Sigmoid colon (tissue), 7 donors: ENCODE results near the gene ZNF385A. TPM values are rescaled to one million over a fixed set of nuclear protein-coding genes. Genes with fewer than 3 reads are reported as not detected.
A peak's percentile ranks its signal among the peaks of the same experiment; 100 is the strongest.

Experiments used
- DNase-seq: peaks from one replicate; pipeline ENCODE4 v3.0.0-alpha.2; 2019
- H3K27ac ChIP-seq, 4 donors: fragments of 200-600 bp; sonication (generic); one replicate each; pipeline ENCODE4 v1.5.1; 2016 to 2019; ENCODE audit warnings: mild to moderate bottlenecking in 1 of 4
- H3K27me3 ChIP-seq, 3 donors: fragments of 200-600 bp; sonication (generic); one replicate each; pipeline ENCODE4 v1.5.1; 2019; ENCODE audit warnings: mild to moderate bottlenecking in 1 of 3
- H3K36me3 ChIP-seq, 4 donors: fragments of 200-600 bp; sonication (generic); one replicate each; pipeline ENCODE4 v1.5.1; 2016 to 2019
- H3K4me1 ChIP-seq, 4 donors: fragments of 200-600 bp; sonication (generic); one replicate each; pipeline ENCODE4 v1.5.1; 2017 to 2019
- H3K4me3 ChIP-seq, 4 donors: fragments of 200-600 bp; sonication (generic); one replicate each; pipeline ENCODE4 v1.5.1; 2017 to 2019; ENCODE audit warnings: mild to moderate bottlenecking in 2 of 4, moderate library complexity in 1 of 4
- H3K9me3 ChIP-seq, 4 donors: fragments of 200-600 bp in 3 of 4; sonication (generic) in 3 of 4; one replicate each; pipeline versions ENCODE4 v1.5.1 to v1.6.1; 2013 to 2019
- EP300 ChIP-seq, 4 donors: sonication (generic); formaldehyde crosslinking; IDR thresholded peaks; one replicate each; pipeline ENCODE4 v1.6.1; 2017; ENCODE audit warnings: antibody characterized with exemption in 4 of 4
- POLR2A ChIP-seq, 2 donors: fragments of 450-650 bp; IDR thresholded peaks; one replicate each; pipeline ENCODE4 v1.6.1; 2016; ENCODE audit warnings: antibody characterized with exemption in 2 of 2, mild to moderate bottlenecking in 2 of 2, moderate library complexity in 2 of 2
- POLR2AphosphoS5 ChIP-seq, 4 donors: sonication (generic); formaldehyde crosslinking; IDR thresholded peaks; one replicate each; pipeline ENCODE4 v1.6.1; 2017; ENCODE audit warnings: antibody characterized with exemption in 4 of 4
- WGBS, 2 donors: extraction: QIAGEN DNeasy Blood & Tissue Kit; methylation state at CpG; one replicate each; pipeline ENCODE4 v1.1.7; 2013; 5-methylcytosine and 5-hydroxymethylcytosine counted together
- intact Hi-C: fragments of 100-400 bp; cut with DNase I; formaldehyde crosslinking; loops from one replicate; pipeline ENCODE4 v1.15.1; 2023
- polyA plus RNA-seq, 3 donors: library from polyadenylated mRNA; stranded (reverse); fragments of 200-250 nt; gene quantifications; one replicate each; pipeline ENCODE4 v1.2.3, GENCODE V29; 2013
- total RNA-seq, 4 donors: library from RNA; depleted of rRNA; stranded (reverse); fragments of >200 nt; gene quantifications; one replicate each; pipeline ENCODE4 v1.1.0, GENCODE V29; 2016
- TF ChIP-seq, protein P1 (sequence below), 4 experiments: fragments of 450-650 bp in 3 of 4; fragments of 200-600 bp in 1 of 4; IDR thresholded peaks; one replicate each; pipeline ENCODE4 v1.5.1; 2016 to 2019; ENCODE audit warnings: antibody characterized with exemption in 4 of 4, mild to moderate bottlenecking in 3 of 4, moderate library complexity in 2 of 4
- donor health status: healthy with polysubstance abuse.
- donor health status: Bipolar disorder and iron deficiency.
- donor health status: healthy.

ZNF385A gene
- total and polyA plus RNA-seq, 7 donors: 4.4 to 19.2 (median 8.4) TPM

DNA sequence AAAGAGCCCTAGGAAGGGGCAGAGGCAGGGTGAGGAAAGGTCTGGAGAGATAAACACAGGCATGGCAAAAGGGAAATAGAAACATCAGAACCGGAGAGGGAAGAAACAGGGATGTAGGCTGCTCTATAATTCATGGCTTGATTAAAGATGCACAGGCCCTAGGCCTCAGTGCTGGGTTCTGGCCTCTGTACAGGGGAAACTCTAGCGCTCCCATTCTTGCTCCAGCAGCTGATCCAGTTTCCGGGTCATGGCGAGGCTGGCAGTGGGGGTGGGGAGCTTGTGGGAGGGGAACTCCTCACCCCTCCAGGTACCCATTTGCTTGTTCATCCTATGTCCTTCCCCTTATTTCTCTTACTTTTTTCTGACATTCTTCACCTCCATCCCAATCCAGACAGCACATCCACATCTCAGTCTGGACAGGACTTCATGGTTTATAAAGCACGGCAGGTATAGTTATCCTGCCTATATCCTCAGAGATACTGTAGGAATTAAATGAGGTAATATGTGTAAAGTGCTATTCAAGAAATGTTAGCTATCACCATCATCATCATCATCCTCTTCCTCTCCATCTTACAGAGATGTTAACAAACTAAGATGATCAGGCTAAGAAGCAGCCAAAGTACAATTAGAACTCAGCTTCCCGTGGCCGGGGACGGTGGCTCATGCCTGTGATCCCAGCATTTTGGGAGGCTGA is 12.3 kb downstream of the ZNF385A start:
- DNase-seq: no peak
- H3K36me3 ChIP-seq: no peaks in the 10 kb centered on the region
- H3K4me1 ChIP-seq: peaks cover 0 to 48% (median 43%) of the 10 kb centered on the region in 4 donors
- no peaks in the 10 kb centered on the region for H3K27me3 ChIP-seq
- no peaks in the 10 kb centered on the region for H3K9me3 ChIP-seq
- no peak overlapping the region for H3K4me3 ChIP-seq
- intact Hi-C loops: loop anchor here (10.0 kb wide), 1 partner anchor 367 kb away; the partner anchor contains the start of genes HOXC8 and HOXC9
- TF ChIP-seq, protein P1, sequence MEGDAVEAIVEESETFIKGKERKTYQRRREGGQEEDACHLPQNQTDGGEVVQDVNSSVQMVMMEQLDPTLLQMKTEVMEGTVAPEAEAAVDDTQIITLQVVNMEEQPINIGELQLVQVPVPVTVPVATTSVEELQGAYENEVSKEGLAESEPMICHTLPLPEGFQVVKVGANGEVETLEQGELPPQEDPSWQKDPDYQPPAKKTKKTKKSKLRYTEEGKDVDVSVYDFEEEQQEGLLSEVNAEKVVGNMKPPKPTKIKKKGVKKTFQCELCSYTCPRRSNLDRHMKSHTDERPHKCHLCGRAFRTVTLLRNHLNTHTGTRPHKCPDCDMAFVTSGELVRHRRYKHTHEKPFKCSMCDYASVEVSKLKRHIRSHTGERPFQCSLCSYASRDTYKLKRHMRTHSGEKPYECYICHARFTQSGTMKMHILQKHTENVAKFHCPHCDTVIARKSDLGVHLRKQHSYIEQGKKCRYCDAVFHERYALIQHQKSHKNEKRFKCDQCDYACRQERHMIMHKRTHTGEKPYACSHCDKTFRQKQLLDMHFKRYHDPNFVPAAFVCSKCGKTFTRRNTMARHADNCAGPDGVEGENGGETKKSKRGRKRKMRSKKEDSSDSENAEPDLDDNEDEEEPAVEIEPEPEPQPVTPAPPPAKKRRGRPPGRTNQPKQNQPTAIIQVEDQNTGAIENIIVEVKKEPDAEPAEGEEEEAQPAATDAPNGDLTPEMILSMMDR (IDR thresholded peaks at IDR 0.05): no peak
- no peak for TF ChIP-seq POLR2AphosphoS5 (IDR thresholded peaks at IDR 0.05)
- peak overlapping the region; percentile 67 to 74 (median 70) for H3K27ac ChIP-seq
- 53 to 56% methylated on average over 8 of the region's 8 CpGs for WGBS, 2 donors

DNA sequence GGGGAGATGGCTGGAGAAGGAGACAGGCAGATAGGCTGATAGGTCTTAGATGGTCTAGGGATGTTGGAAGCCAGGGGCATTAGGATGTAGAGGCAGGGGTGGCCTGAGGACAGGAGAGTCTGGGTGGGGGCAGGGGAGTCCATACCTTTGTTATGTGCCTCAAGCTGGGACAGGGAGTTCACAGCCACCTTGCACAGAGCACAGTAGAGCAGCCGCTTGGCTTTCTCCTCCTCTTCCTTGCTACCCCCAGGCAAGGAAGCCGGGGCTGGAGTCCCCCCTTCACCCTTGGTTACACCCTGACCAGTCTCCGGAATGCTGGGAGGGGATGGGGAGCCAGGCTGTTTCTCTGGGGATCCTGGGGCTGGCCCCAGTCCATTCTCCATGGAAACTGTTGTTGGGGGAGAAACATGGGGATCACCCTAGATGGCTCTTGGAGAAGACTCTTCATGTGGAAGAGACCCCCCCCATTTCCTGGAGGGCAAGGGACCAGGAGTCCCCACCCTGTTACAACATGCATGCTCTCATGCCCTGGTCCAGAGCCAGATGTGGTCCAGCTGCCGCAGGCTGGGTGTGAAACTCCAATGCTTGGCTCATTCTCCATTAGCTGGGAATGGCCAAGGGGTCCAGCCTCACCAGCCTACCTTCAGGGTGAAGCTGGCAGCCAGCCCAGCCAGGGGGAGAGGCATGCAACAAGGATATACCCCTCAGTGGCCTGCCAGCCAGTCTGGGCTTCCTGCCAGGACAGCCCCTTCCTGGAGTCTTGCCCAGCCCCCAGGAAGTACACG is 13.0 kb downstream of the ZNF385A start:
- DNase-seq: peak; percentile 91
- WGBS, 2 donors: 51 to 59% methylated on average over 5 of the region's 5 CpGs
- Histone ChIP-seq H3K9me3 (no peaks in the 10 kb centered on the region), H3K27ac (peak overlapping the region; percentile 67 to 74 (median 70)), H3K4me3 (no peak overlapping the region), H3K4me1 (peaks cover 0 to 48% (median 42%) of the 10 kb centered on the region in 4 donors), H3K36me3 (no peaks in the 10 kb centered on the region), H3K27me3 (no peaks in the 10 kb centered on the region)
- TF ChIP-seq, protein P1 (IDR thresholded peaks at IDR 0.05): no peak
- peak in 3 of 4 donors; percentile 27 to 53 (median 47) for TF ChIP-seq POLR2AphosphoS5 (IDR thresholded peaks at IDR 0.05)
- no peak for TF ChIP-seq EP300 (IDR thresholded peaks at IDR 0.05)
- intact Hi-C loops: loop anchor here (10.0 kb wide), 1 partner anchor 367 kb away; the partner anchor contains the start of genes HOXC8 and HOXC9

DNA sequence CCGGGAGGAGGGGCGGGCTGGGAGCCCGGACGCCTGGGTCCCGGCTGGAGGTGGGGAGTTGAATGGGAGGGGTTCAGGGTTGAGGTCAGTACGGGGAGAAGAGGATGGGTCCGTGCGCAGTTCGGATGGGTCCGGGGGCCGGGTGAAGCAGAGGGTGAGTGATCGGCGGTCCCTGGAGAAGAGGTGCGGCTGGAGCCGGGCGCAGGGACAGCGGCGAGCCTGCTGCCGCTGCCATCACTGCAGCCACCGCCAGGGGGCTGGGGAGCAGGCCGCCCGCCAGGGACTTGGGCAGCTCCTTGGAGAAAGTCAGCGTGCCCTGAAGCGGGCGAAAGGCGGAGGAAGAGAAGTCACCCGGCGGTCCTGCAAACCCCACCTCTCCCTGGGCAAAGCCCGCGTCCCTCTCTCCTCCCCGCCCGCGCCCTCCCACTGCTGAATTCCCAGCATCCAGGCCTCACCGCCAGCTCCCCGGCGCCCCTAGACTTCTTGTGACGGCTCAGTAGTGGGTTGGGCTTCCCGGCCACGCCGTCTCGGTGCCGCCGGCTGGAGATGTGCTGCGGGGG is 14.3 kb downstream of the ZNF385A start:
- H3K4me3 ChIP-seq: peak overlapping the region; percentile 17 to 52 (median 46)
- peaks cover 0 to 48% (median 38%) of the 10 kb centered on the region in 4 donors for H3K4me1 ChIP-seq
- 13 to 57% methylated on average over 44 of the region's 44 CpGs for WGBS, 2 donors
- peak in 3 of 4 donors; percentile 34 to 68 (median 62) for TF ChIP-seq POLR2AphosphoS5 (IDR thresholded peaks at IDR 0.05)
- TF ChIP-seq EP300 (IDR thresholded peaks at IDR 0.05): no peak
- TF ChIP-seq POLR2A (IDR thresholded peaks at IDR 0.05): no peak
- TF ChIP-seq, protein P1 (IDR thresholded peaks at IDR 0.05): peak; percentile 91 to 98 (median 96)
- DNase-seq: peak; percentile 92
- no peaks in the 10 kb centered on the region for H3K9me3 ChIP-seq
- H3K27me3 ChIP-seq: no peaks in the 10 kb centered on the region
- peak overlapping the region; percentile 67 to 74 (median 70) for H3K27ac ChIP-seq
- intact Hi-C loops: loop anchor here (10.0 kb wide), 1 partner anchor 365 kb away; the partner anchor contains the start of genes HOXC8 and HOXC9
- no peaks in the 10 kb centered on the region for H3K36me3 ChIP-seq

DNA sequence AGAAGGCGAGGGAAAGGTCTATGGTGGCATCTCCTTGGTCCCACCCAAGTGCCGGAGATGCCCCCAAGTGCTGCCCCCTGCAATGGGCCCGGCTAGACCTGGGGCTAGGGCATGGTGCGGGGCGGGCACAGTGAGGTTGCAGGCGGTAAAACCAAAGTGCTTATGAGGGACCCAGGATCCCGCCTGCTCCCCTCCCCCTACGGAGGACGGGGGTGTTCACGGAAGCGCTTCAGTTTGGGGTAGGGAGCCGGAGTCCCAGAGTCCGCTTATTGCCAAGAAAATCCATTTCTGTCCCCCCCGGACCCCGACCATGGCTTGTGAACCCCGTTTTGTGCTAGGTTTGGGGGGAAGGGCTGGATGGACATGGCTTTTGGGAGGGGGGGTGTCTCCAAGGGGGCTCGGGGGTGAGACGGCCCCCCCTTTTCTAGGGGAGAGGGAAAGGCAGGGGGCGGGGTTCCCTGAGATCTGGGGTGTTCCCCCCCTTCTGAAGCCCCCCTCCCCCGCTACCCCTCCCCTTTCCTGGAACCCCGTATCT is 14.9 kb downstream of the ZNF385A start:
- 12 to 58% methylated on average over 21 of the region's 21 CpGs for WGBS, 2 donors
- no peak for DNase-seq
- Histone ChIP-seq H3K9me3 (no peaks in the 10 kb centered on the region), H3K27ac (peak overlapping the region; percentile 67 to 74 (median 70)), H3K4me1 (peaks cover 0 to 46% (median 36%) of the 10 kb centered on the region in 4 donors), H3K27me3 (no peaks in the 10 kb centered on the region), H3K4me3 (peak overlapping the region; percentile 17 to 52 (median 46)), H3K36me3 (no peaks in the 10 kb centered on the region)
- no peak for TF ChIP-seq EP300 (IDR thresholded peaks at IDR 0.05)
- TF ChIP-seq POLR2AphosphoS5 (IDR thresholded peaks at IDR 0.05): no peak
- no peak for TF ChIP-seq POLR2A (IDR thresholded peaks at IDR 0.05)
- TF ChIP-seq, protein P1 (IDR thresholded peaks at IDR 0.05): no peak
- intact Hi-C loops: loop anchor here (2.0 to 10.0 kb wide), 2 partner anchors 75 to 365 kb away; partner anchors contain the start of genes HOXC8 and HOXC9
